Brain microvascular endothelial cell (primary cell): ENCODE data around the gene MYT1.
"Not testable (repeated sequence)": the region's sequence is repeated elsewhere in the genome, so short reads cannot be mapped to it uniquely, and the experiment has no call there.

Experiments
- DNase-seq: peaks from one replicate; pipeline ENCODE4 v3.0.0-alpha.2; 2020
- H3K27ac ChIP-seq: fragments of 250-450 bp; sonication (Bioruptor Pico); 2 replicates; pipeline ENCODE4 v1.5.1; 2020; ENCODE audit warnings: mild to moderate bottlenecking, moderate library complexity
- H3K27me3 ChIP-seq: fragments of 250-450 bp; sonication (Bioruptor Pico); replicated peaks from 2 replicates; pipeline ENCODE4 v1.5.1; 2020; ENCODE audit warnings: mild to moderate bottlenecking
- H3K36me3 ChIP-seq: fragments of 250-450 bp; sonication (Bioruptor Pico); replicated peaks from 2 replicates; pipeline ENCODE4 v1.5.1; 2020; ENCODE audit warnings: mild to moderate bottlenecking
- H3K4me3 ChIP-seq: 2 replicates; pipeline ENCODE4 v1.5.1; 2011; ENCODE audit warnings: low read depth, mild to moderate bottlenecking, control low read depth, low read length, moderate library complexity
- in situ Hi-C: cut with HindIII; loops from 2 replicates; pipeline ENCODE4 v1.10.0; 2017; ENCODE audit warnings: low sequenced_read_pairs, low pct_ligation_motif_present
- TF ChIP-seq, protein P1 (sequence below): IDR thresholded peaks from 2 replicates; pipeline ENCODE4 v1.5.1; 2011; ENCODE audit warnings: low read depth, mild to moderate bottlenecking, moderate library complexity, low read length, control low read depth, inconsistent platforms; ENCODE audit errors: missing control alignments

MYT1 gene

GRCh38 chr20:64164123-64164836, at the start of gene MYT1:
Gene MYT1, plus strand, starts transcription at chr20:64164452. Its CDS starts 34,410 bp downstream, at chr20:64198862.
- Histone ChIP-seq H3K4me3 (no peak within 1 kb of the TSS), H3K27me3 (peaks cover 27% of the 10 kb centered on the region), H3K27ac (no peak within 1 kb of the TSS), H3K36me3 (no peaks in the 10 kb centered on the region)
- TF ChIP-seq, protein P1, sequence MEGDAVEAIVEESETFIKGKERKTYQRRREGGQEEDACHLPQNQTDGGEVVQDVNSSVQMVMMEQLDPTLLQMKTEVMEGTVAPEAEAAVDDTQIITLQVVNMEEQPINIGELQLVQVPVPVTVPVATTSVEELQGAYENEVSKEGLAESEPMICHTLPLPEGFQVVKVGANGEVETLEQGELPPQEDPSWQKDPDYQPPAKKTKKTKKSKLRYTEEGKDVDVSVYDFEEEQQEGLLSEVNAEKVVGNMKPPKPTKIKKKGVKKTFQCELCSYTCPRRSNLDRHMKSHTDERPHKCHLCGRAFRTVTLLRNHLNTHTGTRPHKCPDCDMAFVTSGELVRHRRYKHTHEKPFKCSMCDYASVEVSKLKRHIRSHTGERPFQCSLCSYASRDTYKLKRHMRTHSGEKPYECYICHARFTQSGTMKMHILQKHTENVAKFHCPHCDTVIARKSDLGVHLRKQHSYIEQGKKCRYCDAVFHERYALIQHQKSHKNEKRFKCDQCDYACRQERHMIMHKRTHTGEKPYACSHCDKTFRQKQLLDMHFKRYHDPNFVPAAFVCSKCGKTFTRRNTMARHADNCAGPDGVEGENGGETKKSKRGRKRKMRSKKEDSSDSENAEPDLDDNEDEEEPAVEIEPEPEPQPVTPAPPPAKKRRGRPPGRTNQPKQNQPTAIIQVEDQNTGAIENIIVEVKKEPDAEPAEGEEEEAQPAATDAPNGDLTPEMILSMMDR, result no peak
- in situ Hi-C loops, result no loop called here
- no peak for DNase-seq

DNA sequence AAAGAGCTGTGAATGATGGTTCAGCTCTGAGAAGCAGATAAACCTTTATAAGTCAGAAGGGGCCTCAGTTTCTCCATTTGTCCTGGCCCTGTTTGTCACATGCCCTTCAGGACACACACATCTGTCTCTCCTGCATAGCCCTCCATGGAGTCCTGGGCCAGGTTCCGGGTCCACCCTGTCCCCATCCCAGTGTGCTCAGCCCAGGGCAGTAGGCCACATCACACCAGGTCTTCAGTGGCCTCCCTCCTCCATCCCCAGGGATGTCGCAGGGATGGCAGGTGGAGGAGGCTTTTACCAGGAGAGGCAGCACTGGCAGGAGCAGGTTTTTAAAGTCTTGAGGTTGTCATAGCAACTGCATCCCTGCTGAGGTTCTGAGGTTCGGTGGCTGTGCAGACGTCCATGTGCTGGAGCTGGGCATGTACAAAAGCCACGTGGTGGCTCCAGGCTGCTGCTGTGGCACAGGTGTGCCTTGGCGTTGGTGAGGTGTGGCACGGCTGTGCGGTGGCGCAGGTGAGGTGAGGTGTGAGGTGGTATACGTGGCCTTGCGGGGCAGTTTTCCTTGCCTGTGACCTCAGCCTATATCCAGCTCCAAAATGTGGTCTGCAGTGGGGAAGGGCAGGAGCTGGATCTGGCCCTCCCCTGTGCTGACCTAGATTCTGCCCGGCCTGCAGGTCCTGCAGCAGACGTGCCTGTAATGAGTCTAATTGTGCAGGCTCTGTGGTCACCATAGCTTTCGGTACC, 48.9 kb upstream of the MYT1 start:
- DNase-seq, result no peak
- H3K4me3 ChIP-seq, result no peak overlapping the region
- in situ Hi-C loops, result no loop called here

GRCh38 chr20:64116016-64116415, 48.2 kb upstream of the MYT1 start:
- no peaks in the 10 kb centered on the region for H3K36me3 ChIP-seq
- no peak for DNase-seq
- in situ Hi-C loops, result no loop called here
- no peak overlapping the region for H3K27ac ChIP-seq
- H3K27me3 ChIP-seq, result no peaks in the 10 kb centered on the region
- H3K4me3 ChIP-seq, result no peak overlapping the region
- TF ChIP-seq, protein P1, result no peak

More for the DNA sequence above, 48.9 kb upstream of the MYT1 start:
- Histone ChIP-seq H3K36me3 (no peaks in the 10 kb centered on the region), H3K27ac (no peak overlapping the region), H3K27me3 (no peaks in the 10 kb centered on the region)
- TF ChIP-seq, protein P1, result no peak

DNA sequence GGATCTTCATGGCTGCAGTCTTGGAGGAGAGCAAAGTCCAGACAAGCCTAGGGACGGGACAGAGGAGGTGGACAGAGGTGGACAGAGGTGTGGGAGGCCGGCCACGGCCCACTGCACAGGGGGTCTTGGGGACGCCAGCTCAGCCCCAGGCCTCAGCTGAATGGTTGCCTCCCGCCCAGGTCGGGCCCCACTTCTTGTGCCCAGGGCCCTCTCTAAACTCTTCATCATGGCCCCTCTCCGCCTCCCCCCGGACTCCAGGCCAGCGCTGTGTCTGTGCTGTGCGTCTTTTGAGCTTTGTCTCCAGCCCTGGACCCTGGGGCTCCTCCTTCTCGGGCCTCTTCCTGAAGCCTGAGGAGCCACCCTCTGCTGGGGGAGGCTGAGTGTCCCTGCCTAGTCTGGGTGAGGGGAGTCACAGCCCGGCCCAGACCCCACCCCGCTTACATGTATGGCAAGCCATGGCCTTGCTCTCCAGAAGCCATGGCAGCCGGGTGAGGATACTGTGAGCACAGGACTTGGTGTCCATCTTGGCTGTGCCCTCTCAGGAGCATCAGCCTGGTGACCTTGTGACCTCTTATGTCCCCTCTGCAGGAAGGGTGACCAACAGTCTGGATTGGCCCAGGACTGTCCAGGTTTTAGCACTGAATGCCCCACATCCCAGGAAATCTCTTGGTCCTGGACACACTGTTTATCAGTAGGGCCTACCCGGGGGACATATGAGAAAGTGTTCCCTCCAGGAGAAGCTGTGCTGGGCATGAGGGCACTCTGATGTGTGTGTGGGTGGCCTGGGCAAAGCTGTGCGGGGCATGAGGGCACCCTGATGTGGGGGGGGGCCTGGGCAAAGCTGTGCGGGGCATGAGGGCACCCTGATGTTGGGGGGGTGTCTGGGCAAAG, 47.5 kb upstream of the MYT1 start:
- in situ Hi-C loops, result no loop called here
- Histone ChIP-seq H3K27me3 (peaks cover 2% of the 10 kb centered on the region), H3K4me3 (no peak overlapping the region), H3K36me3 (no peaks in the 10 kb centered on the region), H3K27ac (no peak overlapping the region)
- TF ChIP-seq, protein P1, result no peak
- no peak for DNase-seq

DNA sequence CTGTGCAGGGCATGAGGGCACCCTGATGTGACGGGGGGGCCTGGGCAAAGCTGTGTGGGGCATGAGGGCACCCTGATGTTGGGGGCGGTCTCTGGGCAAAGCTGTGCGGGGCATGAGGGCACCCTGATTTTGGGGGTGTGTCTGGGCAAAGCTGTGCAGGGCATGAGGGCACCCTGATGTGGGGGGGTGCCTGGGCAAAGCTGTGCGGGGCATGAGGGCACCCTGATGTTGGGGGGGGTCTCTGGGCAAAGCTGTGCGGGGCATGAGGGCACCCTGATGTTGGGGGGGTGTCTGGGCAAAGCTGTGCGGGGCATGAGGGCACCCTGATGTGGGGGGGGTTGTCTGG, 46.8 kb upstream of the MYT1 start:
- H3K27me3 ChIP-seq, H3K36me3 ChIP-seq, DNase-seq, H3K4me3 ChIP-seq, H3K27ac ChIP-seq, in situ Hi-C loops: not testable (repeated sequence)

DNA sequence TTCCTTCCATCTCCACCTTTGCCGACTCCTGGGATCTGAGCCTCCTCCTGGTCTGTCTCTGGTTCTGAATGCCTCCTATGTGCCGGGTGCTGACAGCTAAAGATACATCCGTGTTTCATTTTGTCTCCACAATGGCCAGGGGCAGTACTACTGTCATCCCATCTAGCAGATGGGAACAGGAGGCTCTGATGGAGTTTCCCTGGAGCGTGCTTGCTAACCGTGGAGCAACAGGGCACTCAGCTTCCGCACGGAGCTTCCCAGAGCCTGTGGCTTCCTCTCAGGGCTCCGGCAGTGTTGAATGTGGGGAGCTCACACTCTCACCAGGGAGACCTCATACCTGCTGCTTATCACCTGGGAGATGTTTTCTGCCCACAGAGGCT, 45.0 kb upstream of the MYT1 start:
- no peak overlapping the region for H3K27ac ChIP-seq
- no peak for DNase-seq
- TF ChIP-seq, protein P1, result no peak
- H3K27me3 ChIP-seq, result peaks cover 4% of the 10 kb centered on the region
- no peak overlapping the region for H3K4me3 ChIP-seq
- no peaks in the 10 kb centered on the region for H3K36me3 ChIP-seq
- in situ Hi-C loops, result no loop called here
